ENCODE data around the gene ANGPTL1.
"Not testable (repeated sequence)": the region's sequence is repeated elsewhere in the genome, so short reads cannot be mapped to it uniquely, and the experiment has no call there.

ANGPTL1 gene

GRCh38 chr1:178867670-178868069 is 3.2 kb downstream of the ANGPTL1 start:
- DNase-seq (ENCODE audit: low spot score) = no peak

GRCh38 chr1:178864326-178864725 is 6.6 kb downstream of the ANGPTL1 start:
- DNase-seq (ENCODE audit: low spot score) = no peak

- DNase-seq (ENCODE audit: low spot score) = no peak
Observed at GRCh38 chr1:178862864-178863263, 8.0 kb downstream of the ANGPTL1 start.

- DNase-seq (ENCODE audit: low spot score) = no peak
Observed at GRCh38 chr1:178862416-178862815, 8.5 kb downstream of the ANGPTL1 start.

- DNase-seq (ENCODE audit: low spot score) = no peak
Observed at GRCh38 chr1:178857126-178857525, 13.8 kb downstream of the ANGPTL1 start.

GRCh38 chr1:178849918-178850317 is 21.0 kb downstream of the ANGPTL1 start:
- no peak for DNase-seq (ENCODE audit: low spot score)

- not testable (repeated sequence) for DNase-seq (ENCODE audit: low spot score)
Observed at GRCh38 chr1:178847919-178848318, 23.0 kb downstream of the ANGPTL1 start.

GRCh38 chr1:178847396-178847849 is 23.5 kb downstream of the ANGPTL1 start:
- DNase-seq (ENCODE audit: low spot score) = peak; percentile 17

GRCh38 chr1:178846306-178846705 is 24.6 kb downstream of the ANGPTL1 start:
- DNase-seq (ENCODE audit: low spot score) = no peak

GRCh38 chr1:178844436-178844835 is 26.4 kb downstream of the ANGPTL1 start:
- no peak for DNase-seq (ENCODE audit: low spot score)

- no peak for DNase-seq (ENCODE audit: low spot score)
Observed at GRCh38 chr1:178825167-178825566, 45.7 kb downstream of the ANGPTL1 start.

GRCh38 chr1:178821134-178821866 is 49.6 kb downstream of the ANGPTL1 start:
- DNase-seq (ENCODE audit: low spot score) = no peak

GRCh38 chr1:178819123-178819522 is 51.8 kb downstream of the ANGPTL1 start:
- DNase-seq (ENCODE audit: low spot score) = no peak

- peak; percentile 44 for DNase-seq (ENCODE audit: low spot score)
Observed at GRCh38 chr1:178818416-178818815, 52.5 kb downstream of the ANGPTL1 start.

GRCh38 chr1:178810585-178810984 is 60.3 kb downstream of the ANGPTL1 start:
- DNase-seq (ENCODE audit: low spot score) = no peak

GRCh38 chr1:178808529-178808928 is 62.3 kb downstream of the ANGPTL1 start:
- DNase-seq (ENCODE audit: low spot score) = no peak

- no peak for DNase-seq (ENCODE audit: low spot score)
Observed at GRCh38 chr1:178806665-178807300, 64.1 kb downstream of the ANGPTL1 start.

GRCh38 chr1:178802873-178803272 is 68.0 kb downstream of the ANGPTL1 start:
- DNase-seq (ENCODE audit: low spot score) = no peak

Data from AG08395 (cell line).